Measurements from ENCODE around the gene ENAH.

DNA sequence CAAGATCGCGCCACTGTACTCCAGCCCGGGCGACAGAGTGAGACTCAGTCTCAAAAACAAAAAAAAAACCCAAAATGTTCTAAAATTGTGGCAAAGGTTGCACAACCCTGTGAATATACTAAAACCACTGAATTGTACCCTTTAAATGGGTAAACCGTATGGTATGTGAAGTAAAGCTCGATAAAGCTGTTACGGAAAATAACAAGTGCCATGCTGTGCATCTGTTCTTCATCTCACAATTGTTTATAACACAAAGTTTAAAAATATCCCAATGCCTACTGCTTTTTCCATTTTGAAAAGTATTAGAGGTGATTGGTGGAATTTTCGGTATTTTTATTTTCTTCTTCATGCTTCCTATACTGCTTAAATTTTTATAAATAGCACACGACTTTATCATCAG is 111.5 kb downstream of the ENAH start:
- TF ChIP-seq POLR2AphosphoS5 (IDR thresholded peaks at IDR 0.05; ENCODE audit: borderline replicate concordance, low read depth, low read length), result no peak
- TF ChIP-seq EZH2 (IDR thresholded peaks at IDR 0.05), result no peak

Measured in SK-N-MC (cell line).